Dendritic cell treated with granulocyte-macrophage colony-stimulating factor and Interleukin-4, amounts not matched to agents 40 ng/mL and 50 ng/mL, for 4 days (primary cell): Measurements from ENCODE around the gene CNPPD1.

ENCODE experiments used
- H3K27ac Mint-ChIP-seq: one replicate; pipeline ENCODE4 v1.8.0; 2022; ENCODE audit warnings: mild to moderate bottlenecking, mixed read lengths
- H3K27me3 Mint-ChIP-seq: one replicate; pipeline ENCODE4 v1.8.0; 2022; ENCODE audit warnings: mild to moderate bottlenecking, mixed read lengths
- H3K36me3 Mint-ChIP-seq: one replicate; pipeline ENCODE4 v1.8.0; 2022; ENCODE audit warnings: low read depth, mixed read lengths
- H3K4me1 Mint-ChIP-seq: one replicate; pipeline ENCODE4 v1.8.0; 2022; ENCODE audit warnings: low read depth, mixed read lengths
- H3K4me3 Mint-ChIP-seq: one replicate; pipeline ENCODE4 v1.8.0; 2022; ENCODE audit warnings: mild to moderate bottlenecking, moderate library complexity, mixed read lengths
- H3K9me3 Mint-ChIP-seq: one replicate; pipeline ENCODE4 v1.8.0; 2022; ENCODE audit warnings: mixed read lengths
- intact Hi-C: fragments of 100-400 bp; cut with micrococcal nuclease; formaldehyde crosslinking; loops from one replicate; pipeline ENCODE4 v1.15.0; 2022

CNPPD1 gene

GRCh38 chr2:219142329-219142728, 34.4 kb downstream of the CNPPD1 start:
- Mint-ChIP-seq H3K4me3 (no peak overlapping the region), H3K36me3 (peaks cover 90% of the 10 kb centered on the region), H3K27ac (no peak overlapping the region), H3K27me3 (no peaks in the 10 kb centered on the region), H3K4me1 (peaks cover 10% of the 10 kb centered on the region), H3K9me3 (peaks cover 9% of the 10 kb centered on the region)
- intact Hi-C loops: no loop called here

GRCh38 chr2:219140722-219141121, 36.0 kb downstream of the CNPPD1 start:
- intact Hi-C loops: no loop called here
- Mint-ChIP-seq H3K9me3 (peaks cover 9% of the 10 kb centered on the region), H3K27ac (no peak overlapping the region), H3K36me3 (peaks cover 76% of the 10 kb centered on the region), H3K27me3 (no peaks in the 10 kb centered on the region), H3K4me1 (peaks cover 10% of the 10 kb centered on the region), H3K4me3 (no peak overlapping the region)

- Mint-ChIP-seq H3K27me3 (no peaks in the 10 kb centered on the region), H3K4me3 (no peak overlapping the region), H3K27ac (no peak overlapping the region), H3K36me3 (peaks cover 16% of the 10 kb centered on the region), H3K4me1 (no peaks in the 10 kb centered on the region), H3K9me3 (no peaks in the 10 kb centered on the region)
- intact Hi-C loops: no loop called here
These were observed 42.7 kb downstream of the CNPPD1 start for GRCh38 chr2:219133976-219134375.

- H3K9me3 Mint-ChIP-seq: no peaks in the 10 kb centered on the region
- H3K27ac Mint-ChIP-seq: no peak overlapping the region
- H3K27me3 Mint-ChIP-seq: no peaks in the 10 kb centered on the region
- intact Hi-C loops: no loop called here
- peaks cover 6% of the 10 kb centered on the region for H3K4me1 Mint-ChIP-seq
- peaks cover 15% of the 10 kb centered on the region for H3K36me3 Mint-ChIP-seq
- H3K4me3 Mint-ChIP-seq: no peak overlapping the region
These were observed 45.0 kb downstream of the CNPPD1 start for GRCh38 chr2:219131744-219132143.

- intact Hi-C loops: no loop called here
- Mint-ChIP-seq H3K27me3 (no peaks in the 10 kb centered on the region), H3K4me1 (peaks cover 6% of the 10 kb centered on the region), H3K36me3 (peaks cover 19% of the 10 kb centered on the region), H3K9me3 (no peaks in the 10 kb centered on the region), H3K27ac (no peak overlapping the region), H3K4me3 (no peak overlapping the region)
These were observed 45.4 kb downstream of the CNPPD1 start for GRCh38 chr2:219131327-219131726.

- Mint-ChIP-seq H3K9me3 (no peaks in the 10 kb centered on the region), H3K36me3 (peaks cover 20% of the 10 kb centered on the region), H3K4me1 (peaks cover 13% of the 10 kb centered on the region), H3K27me3 (no peaks in the 10 kb centered on the region), H3K27ac (no peak overlapping the region), H3K4me3 (no peak overlapping the region)
- intact Hi-C loops: no loop called here
These were observed 47.1 kb downstream of the CNPPD1 start for GRCh38 chr2:219129589-219129988.

GRCh38 chr2:219128396-219128795, 48.3 kb downstream of the CNPPD1 start:
- peaks cover 22% of the 10 kb centered on the region for H3K4me1 Mint-ChIP-seq
- intact Hi-C loops: no loop called here
- H3K4me3 Mint-ChIP-seq: no peak overlapping the region
- H3K27me3 Mint-ChIP-seq: no peaks in the 10 kb centered on the region
- H3K27ac Mint-ChIP-seq: no peak overlapping the region
- peaks cover 26% of the 10 kb centered on the region for H3K36me3 Mint-ChIP-seq
- no peaks in the 10 kb centered on the region for H3K9me3 Mint-ChIP-seq

- Mint-ChIP-seq H3K4me1 (peaks cover 22% of the 10 kb centered on the region), H3K27ac (no peak overlapping the region), H3K27me3 (no peaks in the 10 kb centered on the region), H3K36me3 (peaks cover 26% of the 10 kb centered on the region), H3K9me3 (no peaks in the 10 kb centered on the region), H3K4me3 (no peak overlapping the region)
- intact Hi-C loops: no loop called here
These were observed 49.6 kb downstream of the CNPPD1 start for GRCh38 chr2:219127037-219127635.

GRCh38 chr2:219126555-219126954, 50.2 kb downstream of the CNPPD1 start:
- Mint-ChIP-seq H3K4me1 (peaks cover 22% of the 10 kb centered on the region), H3K9me3 (no peaks in the 10 kb centered on the region), H3K27ac (no peak overlapping the region), H3K27me3 (no peaks in the 10 kb centered on the region), H3K4me3 (no peak overlapping the region), H3K36me3 (peaks cover 26% of the 10 kb centered on the region)
- intact Hi-C loops: no loop called here

- no peaks in the 10 kb centered on the region for H3K27me3 Mint-ChIP-seq
- no peak overlapping the region for H3K27ac Mint-ChIP-seq
- H3K9me3 Mint-ChIP-seq: no peaks in the 10 kb centered on the region
- intact Hi-C loops: no loop called here
- peaks cover 25% of the 10 kb centered on the region for H3K36me3 Mint-ChIP-seq
- no peak overlapping the region for H3K4me3 Mint-ChIP-seq
- H3K4me1 Mint-ChIP-seq: peaks cover 22% of the 10 kb centered on the region
These were observed 50.8 kb downstream of the CNPPD1 start for GRCh38 chr2:219125886-219126270.

- H3K4me1 Mint-ChIP-seq: peaks cover 22% of the 10 kb centered on the region
- H3K27me3 Mint-ChIP-seq: no peaks in the 10 kb centered on the region
- intact Hi-C loops: no loop called here
- no peaks in the 10 kb centered on the region for H3K9me3 Mint-ChIP-seq
- no peak overlapping the region for H3K4me3 Mint-ChIP-seq
- H3K27ac Mint-ChIP-seq: no peak overlapping the region
- H3K36me3 Mint-ChIP-seq: peaks cover 21% of the 10 kb centered on the region
These were observed 51.4 kb downstream of the CNPPD1 start for GRCh38 chr2:219125225-219125885.

- H3K27ac Mint-ChIP-seq: peak overlapping the region; percentile 20
These were observed 52.2 kb downstream of the CNPPD1 start for GRCh38 chr2:219124381-219125110.

GRCh38 chr2:219123356-219124135, 53.2 kb downstream of the CNPPD1 start:
- no peaks in the 10 kb centered on the region for H3K27me3 Mint-ChIP-seq
- intact Hi-C loops: no loop called here
- H3K4me1 Mint-ChIP-seq: peaks cover 29% of the 10 kb centered on the region
- H3K27ac Mint-ChIP-seq: no peak overlapping the region
- H3K4me3 Mint-ChIP-seq: no peak overlapping the region
- no peaks in the 10 kb centered on the region for H3K9me3 Mint-ChIP-seq
- peaks cover 21% of the 10 kb centered on the region for H3K36me3 Mint-ChIP-seq

More at GRCh38 chr2:219124381-219125110, 52.2 kb downstream of the CNPPD1 start:
- Mint-ChIP-seq H3K4me1 (peaks cover 23% of the 10 kb centered on the region), H3K9me3 (no peaks in the 10 kb centered on the region), H3K27me3 (no peaks in the 10 kb centered on the region), H3K36me3 (peaks cover 21% of the 10 kb centered on the region), H3K4me3 (no peak overlapping the region)
- intact Hi-C loops: no loop called here
